LNCaP clone FGC (cell line): Measurements from ENCODE around the gene BPIFB6.

Source experiments
- DNase-seq: peaks from one replicate; pipeline ENCODE4 v3.0.0-alpha.2; 2011; ENCODE audit warnings: low read depth
- H3K4me3 ChIP-seq: 2 replicates; pipeline ENCODE4 v1.5.1; 2011; ENCODE audit warnings: mild to moderate bottlenecking, low read depth, low read length, control low read depth
- TF ChIP-seq, protein P1 (sequence below): IDR thresholded peaks from 2 replicates; pipeline ENCODE4 v1.5.1; 2012; ENCODE audit warnings: mild to moderate bottlenecking; ENCODE audit not compliant: control insufficient read depth, insufficient read depth; ENCODE audit errors: extremely low read depth

BPIFB6 gene

DNA sequence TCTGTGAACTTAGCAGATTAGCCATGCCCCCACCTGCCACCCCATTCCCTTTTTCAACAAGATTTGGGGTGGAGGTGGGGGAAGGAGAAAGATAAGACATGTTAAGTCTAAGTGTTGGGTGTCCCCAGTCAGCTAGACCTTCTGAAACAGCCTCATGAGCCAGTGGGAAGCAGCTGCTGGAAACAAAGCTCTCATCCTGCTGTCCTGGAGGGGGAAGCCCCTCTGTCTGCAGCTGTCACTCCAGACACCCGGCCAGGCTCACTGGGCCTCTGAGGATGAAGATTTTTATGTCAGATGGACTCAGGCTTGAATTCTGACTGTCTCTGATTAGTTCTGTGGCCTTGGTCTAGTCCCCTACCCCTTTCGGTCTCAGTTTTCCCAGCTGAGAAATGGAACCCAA is 23.3 kb downstream of the BPIFB6 start:
- no peak overlapping the region for H3K4me3 ChIP-seq
- TF ChIP-seq, protein P1, sequence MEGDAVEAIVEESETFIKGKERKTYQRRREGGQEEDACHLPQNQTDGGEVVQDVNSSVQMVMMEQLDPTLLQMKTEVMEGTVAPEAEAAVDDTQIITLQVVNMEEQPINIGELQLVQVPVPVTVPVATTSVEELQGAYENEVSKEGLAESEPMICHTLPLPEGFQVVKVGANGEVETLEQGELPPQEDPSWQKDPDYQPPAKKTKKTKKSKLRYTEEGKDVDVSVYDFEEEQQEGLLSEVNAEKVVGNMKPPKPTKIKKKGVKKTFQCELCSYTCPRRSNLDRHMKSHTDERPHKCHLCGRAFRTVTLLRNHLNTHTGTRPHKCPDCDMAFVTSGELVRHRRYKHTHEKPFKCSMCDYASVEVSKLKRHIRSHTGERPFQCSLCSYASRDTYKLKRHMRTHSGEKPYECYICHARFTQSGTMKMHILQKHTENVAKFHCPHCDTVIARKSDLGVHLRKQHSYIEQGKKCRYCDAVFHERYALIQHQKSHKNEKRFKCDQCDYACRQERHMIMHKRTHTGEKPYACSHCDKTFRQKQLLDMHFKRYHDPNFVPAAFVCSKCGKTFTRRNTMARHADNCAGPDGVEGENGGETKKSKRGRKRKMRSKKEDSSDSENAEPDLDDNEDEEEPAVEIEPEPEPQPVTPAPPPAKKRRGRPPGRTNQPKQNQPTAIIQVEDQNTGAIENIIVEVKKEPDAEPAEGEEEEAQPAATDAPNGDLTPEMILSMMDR, result no peak
- no peak for DNase-seq

DNA sequence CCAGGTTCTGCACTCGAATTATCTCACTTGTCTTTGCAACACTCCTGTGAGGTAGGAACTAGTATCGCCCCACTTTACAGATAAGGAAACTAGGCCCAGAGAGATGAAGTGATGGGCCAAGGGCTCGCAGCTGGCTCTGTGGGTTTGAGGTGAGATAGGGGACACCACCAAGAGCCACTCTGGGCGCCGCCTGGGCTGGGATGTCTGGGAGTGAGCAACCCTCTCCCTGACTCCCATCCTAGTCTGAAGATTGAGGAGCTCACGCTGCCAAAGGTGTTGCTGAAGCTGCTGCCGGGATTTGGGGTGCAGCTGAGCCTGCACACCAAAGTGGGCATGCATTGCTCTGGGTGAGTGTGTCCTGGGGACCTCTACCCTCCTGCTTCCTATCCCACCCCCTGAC is 27.7 kb downstream of the BPIFB6 start:
- TF ChIP-seq, protein P1, result no peak
- no peak for DNase-seq
- H3K4me3 ChIP-seq, result no peak overlapping the region

DNA sequence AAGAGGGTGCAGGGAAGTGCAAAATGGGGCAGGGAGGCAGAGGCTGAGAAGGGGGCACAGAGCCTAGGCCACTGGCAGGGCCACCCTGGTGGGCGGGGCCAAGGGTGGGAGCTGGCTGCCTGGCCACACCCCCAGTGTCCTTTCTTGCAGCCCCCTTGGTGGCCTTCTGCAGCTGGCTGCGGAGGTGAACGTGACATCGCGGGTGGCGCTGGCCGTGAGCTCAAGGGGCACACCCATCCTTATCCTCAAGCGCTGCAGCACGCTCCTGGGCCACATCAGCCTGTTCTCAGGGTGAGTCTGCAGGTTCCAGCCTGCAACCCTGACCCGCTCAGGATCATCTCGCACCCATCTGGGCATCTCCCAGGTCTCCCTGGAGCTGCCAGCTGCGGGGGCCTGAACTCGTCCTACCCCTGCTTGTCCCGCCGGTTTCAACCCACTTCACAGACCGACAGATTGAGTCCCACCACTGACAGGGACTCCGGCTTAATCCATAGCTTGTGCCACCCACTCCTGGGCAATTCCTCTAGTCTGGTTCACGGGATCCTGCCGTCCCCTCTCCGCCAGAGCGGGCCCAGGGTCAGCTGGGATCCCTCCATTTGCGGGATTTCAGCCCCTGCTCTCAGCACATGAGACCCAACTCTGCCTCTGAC is 28.4 kb downstream of the BPIFB6 start:
- DNase-seq, result no peak
- no peak overlapping the region for H3K4me3 ChIP-seq

DNA sequence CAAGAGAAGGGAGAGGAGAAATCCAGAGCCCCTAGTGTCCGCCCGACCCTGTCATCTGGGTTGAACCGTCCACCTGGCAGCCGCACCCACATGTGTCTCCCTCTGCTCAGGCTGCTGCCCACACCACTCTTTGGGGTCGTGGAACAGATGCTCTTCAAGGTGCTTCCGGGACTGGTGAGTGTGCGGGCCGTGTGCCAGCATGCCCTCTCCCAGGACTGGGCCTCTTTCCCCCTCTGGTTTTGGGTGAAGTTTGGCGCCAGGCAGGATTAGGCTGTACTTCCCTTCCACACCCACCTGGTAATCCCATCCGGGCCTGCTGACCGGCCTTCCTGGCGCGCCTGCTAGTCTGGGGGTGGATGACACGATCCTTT is 30.2 kb downstream of the BPIFB6 start:
- no peak overlapping the region for H3K4me3 ChIP-seq
- no peak for DNase-seq
- TF ChIP-seq, protein P1, result no peak

More for the DNA sequence above, 28.4 kb downstream of the BPIFB6 start:
- TF ChIP-seq, protein P1, result no peak

DNA sequence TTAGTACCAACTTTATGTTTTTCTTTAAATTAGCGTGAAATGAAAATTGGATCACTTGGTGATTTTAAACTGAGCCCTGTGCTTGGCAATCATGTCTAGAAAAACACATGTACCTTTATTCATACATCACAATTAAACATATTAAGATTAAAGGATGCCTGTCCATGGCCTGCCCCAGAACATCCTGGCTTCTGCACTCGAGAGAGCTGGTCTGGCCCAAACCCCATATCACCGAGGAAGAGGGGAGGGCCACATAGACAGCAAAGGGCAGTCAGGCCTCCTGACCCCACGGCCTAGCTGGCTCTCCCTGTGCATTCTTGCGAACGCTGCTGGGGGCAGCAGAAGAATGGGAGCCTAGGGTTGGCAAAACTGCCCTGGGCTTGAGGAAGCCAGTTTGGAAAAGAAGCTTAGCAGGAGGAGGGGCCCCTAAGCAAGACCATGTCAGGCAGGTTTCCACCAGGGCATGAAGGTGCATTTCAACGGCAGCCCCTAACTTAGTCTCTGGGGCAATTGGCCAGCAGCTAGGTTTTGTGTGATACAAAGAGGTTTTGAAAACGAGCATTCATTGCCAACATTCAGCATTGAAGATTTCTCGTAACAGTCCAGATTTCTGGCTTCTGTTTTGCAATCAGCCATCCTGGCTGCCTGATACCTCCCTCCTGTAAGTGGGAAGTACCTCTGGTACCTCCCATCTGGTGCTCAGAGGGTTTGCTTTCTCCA is 30.8 kb downstream of the BPIFB6 start:
- TF ChIP-seq, protein P1, result no peak
- no peak overlapping the region for H3K4me3 ChIP-seq
- no peak for DNase-seq

DNA sequence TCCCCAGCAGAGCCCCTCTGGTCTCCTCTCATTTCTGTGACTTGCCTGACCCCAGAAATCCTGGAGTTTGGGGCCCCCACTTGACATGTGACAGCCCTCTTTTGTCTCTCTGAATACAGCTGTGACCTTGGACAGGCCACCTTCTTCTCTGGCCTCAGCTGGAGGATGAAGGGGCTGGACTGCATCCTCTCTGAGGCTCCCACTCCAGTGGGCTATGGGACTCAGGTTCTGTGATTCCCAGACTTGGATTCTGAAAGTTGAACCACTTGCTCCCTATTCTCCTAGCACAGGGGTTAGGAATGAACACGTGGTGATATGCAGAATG is 31.3 kb downstream of the BPIFB6 start:
- DNase-seq, result no peak
- H3K4me3 ChIP-seq, result no peak overlapping the region
- TF ChIP-seq, protein P1, result no peak

DNA sequence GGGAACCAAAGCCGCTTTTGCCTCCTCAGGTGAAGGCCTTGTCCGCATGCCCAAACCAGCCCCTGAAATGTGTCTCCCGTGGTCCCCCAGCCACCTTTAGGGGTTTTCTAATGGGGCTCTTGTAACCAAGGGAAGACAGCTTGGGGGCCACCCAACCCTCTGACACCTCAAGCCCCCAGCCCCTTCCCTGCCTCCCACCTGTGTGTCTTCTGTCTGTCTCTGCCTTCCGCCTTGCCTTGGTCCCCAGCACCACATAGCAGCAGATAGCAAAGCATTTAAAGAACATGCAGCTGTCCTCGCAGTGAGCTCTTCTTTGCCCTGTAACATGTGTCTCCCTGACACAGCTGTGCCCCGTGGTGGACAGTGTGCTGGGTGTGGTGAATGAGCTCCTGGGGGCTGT is 31.8 kb downstream of the BPIFB6 start:
- no peak overlapping the region for H3K4me3 ChIP-seq
- no peak for DNase-seq
- TF ChIP-seq, protein P1, result no peak
